ENCODE results near the gene CBX4. TPM values are rescaled to one million over a fixed set of nuclear protein-coding genes. Genes with fewer than 3 reads are reported as not detected.

CBX4 gene
- total and polyA plus RNA-seq, 2 of the 13 experiments (the other 11 are each of a cell fraction or from before 2014, with no cell fraction given) = 25.8 to 50.8 TPM

GRCh38 chr17:79870540-79870939 is 31.3 kb upstream of the CBX4 start:
- intact Hi-C loops (cut with micrococcal nuclease; ENCODE audit: unreplicated experiment) = no loop called here
- peaks cover 15 to 58% of the 10 kb centered on the region in 2 experiments for H3K27me3 ChIP-seq (ENCODE audit: control insufficient read depth in 1 of 2, insufficient read depth in 2 of 2, low read length in 2 of 2)
- H3K9ac ChIP-seq (ENCODE audit: insufficient read depth, low read depth, low read length) = no peak overlapping the region
- H3K36me3 ChIP-seq (replicated peaks in 1 of 2; ENCODE audit: control insufficient read depth in 1 of 2, insufficient read depth in 2 of 2, low read length in 2 of 2) = no peaks in the 10 kb centered on the region
- TF ChIP-seq HOXD1 (CRISPR knock-in tag; IDR thresholded peaks at IDR 0.05) (no peak), ZNF20 (CRISPR knock-in tag; IDR thresholded peaks at IDR 0.05) (no peak), KAT7 (CRISPR knock-in tag; IDR thresholded peaks at IDR 0.05; ENCODE audit: borderline replicate concordance) (no peak), ZFYVE20 (CRISPR knock-in tag; IDR thresholded peaks at IDR 0.05; ENCODE audit: borderline replicate concordance, low read depth) (no peak), NAIF1 (CRISPR knock-in tag; IDR thresholded peaks at IDR 0.05; ENCODE audit: borderline replicate concordance) (no peak), TRIM22 (IDR thresholded peaks at IDR 0.05) (no peak), FOXK1 (CRISPR knock-in tag; IDR thresholded peaks at IDR 0.05; ENCODE audit: borderline replicate concordance, low read depth) (no peak), ZNF432 (CRISPR knock-in tag; IDR thresholded peaks at IDR 0.05; ENCODE audit: borderline replicate concordance) (no peak), KMT2A (CRISPR knock-in tag; IDR thresholded peaks at IDR 0.05) (no peak), ZNF331 (CRISPR knock-in tag; IDR thresholded peaks at IDR 0.05) (no peak), ZMAT3 (CRISPR knock-in tag; conservative IDR thresholded peaks at IDR 0.05) (no peak), HNF1A (IDR thresholded peaks at IDR 0.05; ENCODE audit: low read depth) (no peak), HNF1A (CRISPR knock-in tag; IDR thresholded peaks at IDR 0.05; ENCODE audit: borderline replicate concordance) (no peak), RELA (CRISPR knock-in tag; IDR thresholded peaks at IDR 0.05) (no peak), SETDB1 (CRISPR knock-in tag; IDR thresholded peaks at IDR 0.05; ENCODE audit: borderline replicate concordance) (no peak), GLI4 (CRISPR knock-in tag; IDR thresholded peaks at IDR 0.05; ENCODE audit: borderline replicate concordance) (no peak)
- TF ChIP-seq, protein P1, sequence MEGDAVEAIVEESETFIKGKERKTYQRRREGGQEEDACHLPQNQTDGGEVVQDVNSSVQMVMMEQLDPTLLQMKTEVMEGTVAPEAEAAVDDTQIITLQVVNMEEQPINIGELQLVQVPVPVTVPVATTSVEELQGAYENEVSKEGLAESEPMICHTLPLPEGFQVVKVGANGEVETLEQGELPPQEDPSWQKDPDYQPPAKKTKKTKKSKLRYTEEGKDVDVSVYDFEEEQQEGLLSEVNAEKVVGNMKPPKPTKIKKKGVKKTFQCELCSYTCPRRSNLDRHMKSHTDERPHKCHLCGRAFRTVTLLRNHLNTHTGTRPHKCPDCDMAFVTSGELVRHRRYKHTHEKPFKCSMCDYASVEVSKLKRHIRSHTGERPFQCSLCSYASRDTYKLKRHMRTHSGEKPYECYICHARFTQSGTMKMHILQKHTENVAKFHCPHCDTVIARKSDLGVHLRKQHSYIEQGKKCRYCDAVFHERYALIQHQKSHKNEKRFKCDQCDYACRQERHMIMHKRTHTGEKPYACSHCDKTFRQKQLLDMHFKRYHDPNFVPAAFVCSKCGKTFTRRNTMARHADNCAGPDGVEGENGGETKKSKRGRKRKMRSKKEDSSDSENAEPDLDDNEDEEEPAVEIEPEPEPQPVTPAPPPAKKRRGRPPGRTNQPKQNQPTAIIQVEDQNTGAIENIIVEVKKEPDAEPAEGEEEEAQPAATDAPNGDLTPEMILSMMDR (CRISPR knock-in tag; IDR thresholded peaks at IDR 0.05) = no peak
- TF ChIP-seq, protein P2, sequence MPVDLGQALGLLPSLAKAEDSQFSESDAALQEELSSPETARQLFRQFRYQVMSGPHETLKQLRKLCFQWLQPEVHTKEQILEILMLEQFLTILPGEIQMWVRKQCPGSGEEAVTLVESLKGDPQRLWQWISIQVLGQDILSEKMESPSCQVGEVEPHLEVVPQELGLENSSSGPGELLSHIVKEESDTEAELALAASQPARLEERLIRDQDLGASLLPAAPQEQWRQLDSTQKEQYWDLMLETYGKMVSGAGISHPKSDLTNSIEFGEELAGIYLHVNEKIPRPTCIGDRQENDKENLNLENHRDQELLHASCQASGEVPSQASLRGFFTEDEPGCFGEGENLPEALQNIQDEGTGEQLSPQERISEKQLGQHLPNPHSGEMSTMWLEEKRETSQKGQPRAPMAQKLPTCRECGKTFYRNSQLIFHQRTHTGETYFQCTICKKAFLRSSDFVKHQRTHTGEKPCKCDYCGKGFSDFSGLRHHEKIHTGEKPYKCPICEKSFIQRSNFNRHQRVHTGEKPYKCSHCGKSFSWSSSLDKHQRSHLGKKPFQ (CRISPR knock-in tag; IDR thresholded peaks at IDR 0.05; ENCODE audit: insufficient replicate concordance) = no peak
- H3K4me3 ChIP-seq (replicated peaks in 1 of 3; ENCODE audit: insufficient read depth in 1 of 3, low read depth in 2 of 3, low read length in 3 of 3) = no peak overlapping the region
- BruUV-seq (replicated peaks) = no TSS peak
- no peak for FAIRE-seq
- ATAC-seq = peak; percentile 28
- no peak for DNase-seq (ENCODE audit: low spot score)
- H2AFZ ChIP-seq (ENCODE audit: low read length) = no peak overlapping the region
- H4K20me1 ChIP-seq (ENCODE audit: insufficient read depth, low read length) = no peaks in the 10 kb centered on the region
- H3K79me2 ChIP-seq (ENCODE audit: insufficient read depth, low read length) = no peaks in the 10 kb centered on the region
- no peaks in the 10 kb centered on the region for H3K9me3 ChIP-seq (ENCODE audit: low read length)
- H3K4me1 ChIP-seq (ENCODE audit: insufficient read depth, low read length) = no peaks in the 10 kb centered on the region
- no peak overlapping the region for H3K27ac ChIP-seq (ENCODE audit: extremely low read length, insufficient read depth, low read length)
- no peak overlapping the region for H3K4me2 ChIP-seq (ENCODE audit: low read depth, low read length)
- 57% methylated on average over 13 of the region's 15 CpGs for WGBS (ENCODE audit: low lambda C conversion rate)
- POLR2A ChIA-PET = no interaction called here
- in situ Hi-C loops (cut with HindIII; ENCODE audit: extremely low pct_ligation_motif_present, low pct_unique_long_range_greater_than_20kb) = no loop called here
- CTCF ChIA-PET (ENCODE audit: low intra/inter-chr PET ratio, low total read pairs) = no interaction called here
